Muscle layer of duodenum (tissue), 2 donors: ENCODE data around the gene CUL2.
"Not testable (repeated sequence)": the region's sequence is repeated elsewhere in the genome, so short reads cannot be mapped to it uniquely, and the experiment has no call there.

Experiments used
- H3K27ac ChIP-seq: one replicate; pipeline ENCODE4 v1.7.0; 2013; ENCODE audit warnings: mild to moderate bottlenecking, low read length
- H3K27me3 ChIP-seq: one replicate; pipeline ENCODE4 v1.7.0; 2013; ENCODE audit warnings: low read depth, mild to moderate bottlenecking, control low read depth, low read length
- H3K36me3 ChIP-seq, 2 donors: one replicate each; pipeline ENCODE4 v1.7.0; 2013; ENCODE audit warnings: low read length in 2 of 2, control low read depth in 1 of 2, mild to moderate bottlenecking in 1 of 2; ENCODE audit not compliant: insufficient read depth in 2 of 2, control insufficient read depth in 1 of 2
- H3K4me1 ChIP-seq, 2 donors: one replicate each; pipeline ENCODE4 v1.7.0; 2013; ENCODE audit warnings: low read length in 2 of 2, mild to moderate bottlenecking in 2 of 2, control low read depth in 1 of 2, moderate library complexity in 1 of 2; ENCODE audit not compliant: insufficient read depth in 2 of 2, control insufficient read depth in 1 of 2
- H3K4me3 ChIP-seq, 2 donors: one replicate each; pipeline ENCODE4 v1.7.0; 2013; ENCODE audit warnings: low read length in 2 of 2, low read depth in 1 of 2, mild to moderate bottlenecking in 1 of 2
- H3K9me3 ChIP-seq, 2 donors: one replicate each; pipeline ENCODE4 v1.7.0; 2013; ENCODE audit warnings: low read length in 2 of 2, control low read depth in 1 of 2, mild to moderate bottlenecking in 1 of 2; ENCODE audit not compliant: control insufficient read depth in 1 of 2
- donor health status: healthy.

CUL2 gene

DNA sequence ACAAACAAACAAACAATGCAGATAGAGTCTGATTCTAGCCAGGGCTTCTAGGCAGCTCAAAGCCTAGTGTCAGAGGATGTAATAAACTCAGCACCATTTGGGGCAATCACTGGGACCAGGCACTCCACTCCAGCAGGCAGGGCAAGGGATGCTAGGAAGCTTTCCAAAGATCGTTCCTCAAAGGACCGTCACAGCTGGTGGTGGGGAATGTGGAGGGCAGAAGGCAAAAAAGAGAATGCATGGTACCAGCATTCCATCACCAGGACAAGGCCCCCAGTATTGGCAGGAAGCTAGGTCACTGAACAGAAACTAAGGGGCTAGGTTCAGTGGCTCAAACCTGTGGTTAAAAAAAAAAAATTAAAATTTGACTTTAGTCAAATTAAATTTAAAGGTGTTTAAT, 94.2 kb downstream of the CUL2 start:
- Histone ChIP-seq H3K4me1 (peaks cover 0 to 15% of the 10 kb centered on the region in 2 donors), H3K27ac (no peak overlapping the region), H3K4me3 (no peak overlapping the region), H3K27me3 (no peaks in the 10 kb centered on the region), H3K36me3 (no peaks in the 10 kb centered on the region), H3K9me3 (no peaks in the 10 kb centered on the region)

DNA sequence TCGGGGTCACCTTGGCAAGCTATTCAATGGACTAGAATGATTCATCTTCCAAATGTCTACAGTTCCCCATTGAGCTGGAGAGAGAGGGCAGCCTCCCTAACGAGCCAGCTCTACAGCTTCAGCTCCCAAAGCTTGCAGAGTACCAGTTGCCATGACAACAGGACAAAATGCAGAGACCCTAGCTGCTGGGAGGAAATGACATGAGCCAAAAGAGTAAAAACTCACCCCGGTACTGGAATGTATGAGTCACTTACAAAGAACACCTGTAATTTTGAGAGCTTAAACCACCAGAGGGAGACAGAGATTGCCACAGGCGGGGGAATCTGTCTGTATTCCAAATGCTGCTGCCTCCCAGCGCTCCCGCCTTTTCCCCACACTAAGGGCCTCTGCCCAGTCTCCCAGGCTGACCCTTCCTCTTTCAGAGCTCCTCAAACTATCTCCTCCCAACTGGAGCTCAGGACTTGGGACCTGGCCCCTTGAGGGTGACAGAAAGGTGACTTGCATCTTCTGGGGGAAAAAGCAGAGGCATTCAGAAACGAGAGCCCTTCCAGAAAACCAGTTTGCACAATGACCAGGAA, 95.5 kb downstream of the CUL2 start:
- Histone ChIP-seq H3K9me3 (no peaks in the 10 kb centered on the region), H3K27ac (no peak overlapping the region)

DNA sequence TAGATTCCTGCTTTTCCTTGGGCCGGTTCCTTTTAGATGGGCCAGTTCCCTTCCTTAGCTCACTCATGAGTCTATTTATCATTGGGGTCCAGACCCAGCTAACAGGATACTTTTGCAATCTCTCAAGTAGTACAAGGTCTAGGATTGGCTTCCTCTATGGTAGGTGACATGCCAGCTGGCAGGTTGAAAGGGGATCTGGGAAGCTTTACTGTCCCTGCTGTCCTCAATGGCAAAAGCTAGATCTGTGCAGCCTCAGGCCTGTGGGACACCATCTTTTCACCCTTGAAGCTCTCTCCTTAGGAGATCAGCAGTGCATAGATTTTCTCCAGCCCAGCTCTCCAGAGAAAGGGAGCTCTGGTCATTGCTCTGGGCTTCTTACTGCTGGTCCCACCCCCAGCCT, 96.4 kb downstream of the CUL2 start:
- H3K9me3 ChIP-seq: no peaks in the 10 kb centered on the region
- no peak overlapping the region for H3K27ac ChIP-seq
- H3K4me1 ChIP-seq: peaks cover 0 to 15% of the 10 kb centered on the region in 2 donors
- H3K36me3 ChIP-seq: no peaks in the 10 kb centered on the region
- no peak overlapping the region for H3K4me3 ChIP-seq
- H3K27me3 ChIP-seq: no peaks in the 10 kb centered on the region

More for the DNA sequence above, 95.5 kb downstream of the CUL2 start:
- H3K4me3 ChIP-seq: no peak overlapping the region
- peaks cover 0 to 15% of the 10 kb centered on the region in 2 donors for H3K4me1 ChIP-seq
- H3K36me3 ChIP-seq: no peaks in the 10 kb centered on the region
- H3K27me3 ChIP-seq: no peaks in the 10 kb centered on the region

DNA sequence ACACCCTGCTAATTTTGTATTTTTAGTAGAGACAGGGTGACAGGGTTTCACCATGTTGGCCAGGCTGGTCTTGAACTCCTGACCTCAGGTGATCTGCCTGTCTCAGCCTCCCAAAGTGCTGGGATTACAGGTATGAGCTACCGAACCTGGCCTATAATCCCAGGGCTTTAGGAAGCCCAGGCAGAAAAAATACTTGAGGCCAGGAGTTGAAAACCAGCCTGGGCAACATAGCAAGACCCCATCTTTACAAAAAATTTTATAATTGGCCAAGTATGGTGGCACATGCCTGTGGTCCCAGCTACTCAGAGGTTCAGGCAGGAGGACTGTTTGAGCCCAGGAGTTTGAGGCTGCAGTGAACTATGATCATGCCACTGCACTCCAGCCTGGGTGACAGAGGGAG, 99.0 kb downstream of the CUL2 start:
- H3K27me3 ChIP-seq, H3K36me3 ChIP-seq, H3K4me3 ChIP-seq, H3K27ac ChIP-seq, H3K9me3 ChIP-seq: not testable (repeated sequence)
- peaks cover 0 to 15% of the 10 kb centered on the region in 2 donors for H3K4me1 ChIP-seq

DNA sequence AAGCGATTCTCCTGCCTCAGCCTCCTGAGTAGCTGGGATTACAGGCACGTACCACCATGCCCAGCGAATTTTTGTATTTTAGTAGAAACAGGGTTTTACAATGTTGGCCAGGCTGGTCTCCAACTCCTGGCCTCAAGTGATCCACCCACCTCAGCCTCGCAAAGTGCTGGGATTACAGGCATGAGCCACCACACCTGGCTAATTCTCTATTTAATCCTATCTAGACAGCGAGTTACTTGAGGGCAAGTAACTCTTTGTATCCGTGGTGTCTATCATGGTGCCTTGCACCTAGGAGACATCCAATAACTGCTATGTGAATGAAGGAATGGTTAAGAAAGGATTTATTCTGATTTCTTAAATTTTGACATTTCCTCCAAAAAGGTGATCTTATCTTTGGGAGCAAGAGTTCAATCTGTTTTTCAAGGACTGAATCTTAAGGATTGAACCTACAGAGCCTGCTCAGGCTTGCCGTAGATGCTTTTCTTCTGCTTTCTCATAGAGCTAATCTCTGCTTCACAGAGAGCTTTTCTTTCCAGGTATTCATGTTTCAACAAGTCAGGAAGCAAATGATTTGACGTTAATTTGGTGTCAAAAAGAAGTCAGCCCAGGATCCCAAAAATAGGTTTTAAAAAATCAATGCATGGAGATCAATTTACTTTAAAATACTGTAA, 101.6 kb downstream of the CUL2 start:
- H3K9me3 ChIP-seq: peaks cover 4 to 6% of the 10 kb centered on the region in 2 donors
- H3K4me1 ChIP-seq: no peaks in the 10 kb centered on the region
- H3K27me3 ChIP-seq: no peaks in the 10 kb centered on the region
- H3K27ac ChIP-seq: no peak overlapping the region
- no peaks in the 10 kb centered on the region for H3K36me3 ChIP-seq
- no peak overlapping the region for H3K4me3 ChIP-seq

DNA sequence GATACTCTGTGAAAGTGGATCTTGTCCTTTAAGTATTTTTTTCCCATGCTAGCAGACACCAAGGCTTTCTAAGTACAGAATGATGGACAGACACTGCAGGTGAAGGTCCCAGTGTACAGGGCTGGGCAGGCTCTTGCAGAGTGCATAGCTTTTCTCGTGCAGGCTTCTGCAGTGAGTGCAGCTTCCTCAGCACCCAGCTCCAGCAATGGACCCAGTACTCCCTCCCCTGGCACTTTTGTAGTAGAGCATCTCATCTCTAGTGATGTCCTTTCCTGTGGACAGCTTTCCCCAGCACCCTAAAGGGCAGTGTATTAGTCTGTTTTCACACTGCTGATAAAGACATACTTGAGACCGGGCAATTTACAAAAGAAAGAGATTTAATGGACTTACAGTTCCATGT, 104.3 kb downstream of the CUL2 start:
- Histone ChIP-seq H3K27ac (no peak overlapping the region), H3K4me3 (no peak overlapping the region), H3K4me1 (no peaks in the 10 kb centered on the region), H3K27me3 (no peaks in the 10 kb centered on the region), H3K36me3 (no peaks in the 10 kb centered on the region), H3K9me3 (peaks cover 4 to 6% of the 10 kb centered on the region in 2 donors)

DNA sequence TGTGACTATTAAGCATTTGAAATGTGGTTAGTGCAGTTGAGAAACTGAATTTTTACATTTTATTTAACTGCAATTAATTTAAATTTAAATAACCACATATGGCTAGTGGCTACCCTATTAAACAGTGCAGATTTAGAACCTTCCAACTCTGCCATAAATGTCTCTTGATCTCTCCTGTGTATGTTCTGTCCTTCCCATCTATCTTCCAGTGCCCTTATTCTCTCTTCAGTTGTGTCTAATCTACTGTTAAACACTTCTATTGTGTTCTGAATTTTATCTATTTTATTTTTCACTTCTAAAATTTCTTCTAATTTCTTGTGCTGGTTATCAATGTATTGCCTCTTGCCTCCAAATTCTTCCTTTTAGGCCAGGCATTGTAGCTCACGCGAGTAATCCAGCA, 105.0 kb downstream of the CUL2 start:
- H3K27me3 ChIP-seq: no peaks in the 10 kb centered on the region
- H3K4me1 ChIP-seq: no peaks in the 10 kb centered on the region
- H3K4me3 ChIP-seq: no peak overlapping the region
- no peak overlapping the region for H3K27ac ChIP-seq
- peaks cover 4 to 6% of the 10 kb centered on the region in 2 donors for H3K9me3 ChIP-seq
- H3K36me3 ChIP-seq: no peaks in the 10 kb centered on the region

DNA sequence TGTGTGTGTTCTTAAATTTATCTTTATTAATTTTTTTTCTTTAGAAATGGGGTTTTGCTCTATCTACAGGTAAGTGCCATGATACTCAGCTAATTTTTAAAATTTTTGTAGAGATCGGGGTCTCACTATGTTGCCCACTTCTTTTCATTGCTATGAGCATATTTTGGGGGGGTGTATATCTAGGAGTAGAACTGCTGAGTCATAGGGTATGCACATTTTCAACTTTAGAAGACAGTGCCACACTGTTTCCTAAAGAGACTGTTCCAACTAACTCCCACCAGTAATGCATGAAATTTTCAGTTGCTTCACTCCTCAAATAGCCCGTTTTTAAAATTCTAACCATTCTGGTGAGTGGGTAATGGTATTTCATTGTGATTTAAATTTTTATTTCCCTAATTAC, 108.3 kb downstream of the CUL2 start:
- Histone ChIP-seq H3K27ac (no peak overlapping the region), H3K4me3 (no peak overlapping the region), H3K4me1 (no peaks in the 10 kb centered on the region), H3K36me3 (no peaks in the 10 kb centered on the region), H3K9me3 (peaks cover 4 to 6% of the 10 kb centered on the region in 2 donors), H3K27me3 (no peaks in the 10 kb centered on the region)

DNA sequence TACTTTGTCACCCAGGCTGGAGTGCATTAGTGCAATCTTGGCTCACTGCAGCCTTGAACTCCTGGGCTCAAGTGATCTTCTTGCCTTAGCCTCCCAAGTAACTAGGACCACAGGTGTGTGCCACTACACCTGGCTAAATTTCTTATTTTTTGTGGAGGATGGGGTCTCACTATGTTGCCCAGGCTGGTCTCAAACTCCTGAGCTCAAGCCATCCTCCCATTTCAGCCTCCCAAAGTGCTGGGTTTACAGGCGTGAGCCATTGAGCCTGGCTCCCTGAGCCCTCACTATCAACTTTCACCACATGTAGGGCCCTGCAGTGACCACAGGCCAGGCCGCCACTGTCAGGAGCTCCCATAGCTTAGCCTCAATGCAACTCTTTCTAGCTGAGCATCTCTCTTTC, 110.2 kb downstream of the CUL2 start:
- H3K27me3 ChIP-seq: no peaks in the 10 kb centered on the region
- no peak overlapping the region for H3K4me3 ChIP-seq
- H3K9me3 ChIP-seq: peaks cover 2 to 4% of the 10 kb centered on the region in 2 donors
- H3K4me1 ChIP-seq: no peaks in the 10 kb centered on the region
- H3K36me3 ChIP-seq: no peaks in the 10 kb centered on the region
- H3K27ac ChIP-seq: no peak overlapping the region

DNA sequence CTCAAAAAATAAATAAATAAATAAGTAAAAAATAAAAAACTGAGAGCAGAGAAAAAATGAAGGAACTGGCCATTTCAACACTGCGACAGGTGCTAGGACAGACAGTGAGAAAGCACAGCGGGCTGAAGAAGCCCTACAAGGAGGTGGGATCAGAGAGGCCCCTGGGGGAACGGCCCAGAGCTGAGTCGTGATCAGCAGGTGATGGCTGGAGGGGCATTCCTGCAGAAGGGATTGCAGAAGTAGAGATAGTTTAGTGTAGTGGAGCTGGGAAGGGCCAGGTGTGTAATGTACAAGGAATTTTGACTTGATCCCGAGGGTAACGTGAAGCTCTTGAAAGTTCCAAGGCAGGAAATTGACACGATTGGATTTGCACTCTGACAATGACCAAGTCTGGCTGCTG, 112.1 kb downstream of the CUL2 start:
- H3K27ac ChIP-seq: no peak overlapping the region
- H3K4me1 ChIP-seq: no peaks in the 10 kb centered on the region
- no peaks in the 10 kb centered on the region for H3K9me3 ChIP-seq
- no peaks in the 10 kb centered on the region for H3K36me3 ChIP-seq
- no peak overlapping the region for H3K4me3 ChIP-seq
- H3K27me3 ChIP-seq: no peaks in the 10 kb centered on the region

DNA sequence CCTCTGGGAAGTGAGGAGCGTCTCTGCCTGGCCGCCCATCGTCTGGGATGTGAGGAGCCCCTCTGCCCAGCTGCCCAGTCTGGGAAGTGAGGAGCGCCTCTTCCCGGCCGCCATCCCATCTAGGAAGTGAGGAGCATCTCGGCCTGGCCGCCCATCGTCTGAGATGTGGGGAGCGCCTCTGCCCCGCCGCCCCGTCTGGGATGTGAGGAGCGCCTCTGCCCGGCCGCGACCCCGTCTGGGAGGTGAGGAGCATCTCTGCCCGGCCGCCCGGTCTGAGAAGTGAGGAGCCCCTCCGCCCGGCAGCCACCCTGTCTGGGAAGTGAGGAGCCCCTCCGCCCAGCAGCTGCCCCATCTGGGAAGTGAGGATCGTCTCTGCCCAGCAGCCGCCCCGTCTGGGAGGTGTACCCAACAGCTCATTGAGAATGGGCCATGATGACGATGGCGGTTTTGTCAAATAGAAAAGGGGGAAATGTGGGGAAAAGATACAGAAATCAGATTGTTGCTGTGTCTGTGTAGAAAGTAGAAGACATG, 113.7 kb downstream of the CUL2 start:
- not testable (repeated sequence) for H3K9me3 ChIP-seq, H3K36me3 ChIP-seq, H3K27me3 ChIP-seq, H3K4me3 ChIP-seq, H3K4me1 ChIP-seq, H3K27ac ChIP-seq
